ENCODE results near the gene EFCAB6.

DNA sequence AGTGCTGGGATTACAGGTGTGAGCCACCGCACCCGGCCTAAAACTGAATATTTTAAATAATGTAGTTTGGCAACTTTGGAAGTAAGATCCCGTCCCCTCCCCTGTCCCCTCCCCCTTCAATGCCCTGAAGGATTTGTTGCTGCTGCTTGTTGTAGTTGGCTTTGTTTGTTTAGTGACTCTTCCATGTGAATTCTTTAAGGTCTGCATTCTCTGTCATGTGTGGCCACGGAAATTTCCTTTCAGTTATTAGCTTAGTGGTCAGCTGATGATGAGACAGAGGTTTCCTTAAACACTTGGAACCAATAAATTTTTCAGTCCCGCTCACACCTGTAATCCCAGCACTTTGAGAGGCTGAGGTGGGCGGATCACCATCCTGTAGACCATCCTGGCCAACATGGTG lies 290.4 kb downstream of the EFCAB6 start:
- TF ChIP-seq, protein P1, sequence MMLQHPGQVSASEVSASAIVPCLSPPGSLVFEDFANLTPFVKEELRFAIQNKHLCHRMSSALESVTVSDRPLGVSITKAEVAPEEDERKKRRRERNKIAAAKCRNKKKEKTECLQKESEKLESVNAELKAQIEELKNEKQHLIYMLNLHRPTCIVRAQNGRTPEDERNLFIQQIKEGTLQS (IDR thresholded peaks at IDR 0.05): no peak
- TF ChIP-seq EZH2phosphoT487 (IDR thresholded peaks at IDR 0.05; ENCODE audit: borderline replicate concordance) (no peak), POLR2A (IDR thresholded peaks at IDR 0.05; ENCODE audit: borderline replicate concordance, extremely low read depth, insufficient read depth, insufficient read length) (no peak), SP1 (IDR thresholded peaks at IDR 0.05; ENCODE audit: low read depth) (no peak), YY1 (IDR thresholded peaks at IDR 0.05; ENCODE audit: extremely low read depth, insufficient replicate concordance, low read depth, low read length) (no peak), EGR1 (IDR thresholded peaks at IDR 0.05; ENCODE audit: low read depth) (no peak), REST (IDR thresholded peaks at IDR 0.05; ENCODE audit: low read depth) (no peak)
- TF ChIP-seq, protein P2, sequence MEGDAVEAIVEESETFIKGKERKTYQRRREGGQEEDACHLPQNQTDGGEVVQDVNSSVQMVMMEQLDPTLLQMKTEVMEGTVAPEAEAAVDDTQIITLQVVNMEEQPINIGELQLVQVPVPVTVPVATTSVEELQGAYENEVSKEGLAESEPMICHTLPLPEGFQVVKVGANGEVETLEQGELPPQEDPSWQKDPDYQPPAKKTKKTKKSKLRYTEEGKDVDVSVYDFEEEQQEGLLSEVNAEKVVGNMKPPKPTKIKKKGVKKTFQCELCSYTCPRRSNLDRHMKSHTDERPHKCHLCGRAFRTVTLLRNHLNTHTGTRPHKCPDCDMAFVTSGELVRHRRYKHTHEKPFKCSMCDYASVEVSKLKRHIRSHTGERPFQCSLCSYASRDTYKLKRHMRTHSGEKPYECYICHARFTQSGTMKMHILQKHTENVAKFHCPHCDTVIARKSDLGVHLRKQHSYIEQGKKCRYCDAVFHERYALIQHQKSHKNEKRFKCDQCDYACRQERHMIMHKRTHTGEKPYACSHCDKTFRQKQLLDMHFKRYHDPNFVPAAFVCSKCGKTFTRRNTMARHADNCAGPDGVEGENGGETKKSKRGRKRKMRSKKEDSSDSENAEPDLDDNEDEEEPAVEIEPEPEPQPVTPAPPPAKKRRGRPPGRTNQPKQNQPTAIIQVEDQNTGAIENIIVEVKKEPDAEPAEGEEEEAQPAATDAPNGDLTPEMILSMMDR (IDR thresholded peaks at IDR 0.05 in 2 of 3, conservative IDR thresholded peaks at IDR 0.05 in 1 of 3; ENCODE audit: borderline replicate concordance in 1 of 3, insufficient read depth in 1 of 3, low read depth in 2 of 3, low read length in 2 of 3): no peak
